K562 (cell line): ENCODE results near the gene PRR23B. TPM values are rescaled to one million over a fixed set of nuclear protein-coding genes. Genes with fewer than 3 reads are reported as not detected.

Source experiments
- ATAC-seq: fragments of 200-7000 bp; cut with Tn5 transposase; 3 replicates; pipeline ENCODE4 v1.9.1; 2020; ENCODE audit warnings: moderate library complexity
- BruUV-seq: library from RNA; stranded (reverse); fragments of 400-500 nt; replicated peaks from 2 replicates; lab custom pipeline; 2021; lab: Mats Ljungman, UMichigan
- CTCF ChIA-PET: fragments of 300-600 bp; formaldehyde crosslinking; extraction: SDS; loops from one replicate; lab custom pipeline; 2021; ENCODE audit warnings: low intra/inter-chr PET ratio; lab: Yijun Ruan, JAX
- POLR2A ChIA-PET: fragments of 300-600, 350-650 bp; sonication (Branson Sonifier 250); formaldehyde crosslinking; extraction: SDS; loops from one replicate; lab custom pipeline; 2021; ENCODE audit warnings: antibody characterized with exemption, inconsistent platforms; lab: Yijun Ruan, JAX
- DNase-seq, 4 experiments: peaks; one replicate each; pipeline versions ENCODE4 v3.0.0 to v3.0.0-alpha.2; 2011 to 2018; ENCODE audit warnings: low spot score in 3 of 4, mixed read lengths in 3 of 4; ENCODE audit errors: extremely low read depth in 1 of 4
- FAIRE-seq: peaks from 2 replicates; lab custom pipeline; 2011; peaks lifted over from hg19 to GRCh38; lab: Jason Lieb, UNC
- H2AFZ ChIP-seq: 2 replicates; pipeline ENCODE4 v1.6.0; 2011; ENCODE audit warnings: low read depth, low read length, control low read depth, inconsistent platforms
- H3K27ac ChIP-seq: fragments of 200-600 bp; 3 replicates; pipeline ENCODE4 v1.8.0; 2011; ENCODE audit warnings: low read depth, mild to moderate bottlenecking, control low read depth, inconsistent platforms, low read length, moderate library complexity, mixed read lengths; ENCODE audit errors: extremely low read depth
- H3K27me3 ChIP-seq, 2 experiments: fragments of 300-600 bp in 1 of 2; 2 replicates in 1 of 2; 3 replicates in 1 of 2; pipeline versions ENCODE4 v1.6.0 to v1.8.0; 2011; ENCODE audit warnings: inconsistent platforms in 2 of 2, low read length in 2 of 2, mild to moderate bottlenecking in 1 of 2, mixed read lengths in 1 of 2, moderate library complexity in 1 of 2; ENCODE audit not compliant: control insufficient read depth in 2 of 2, insufficient read depth in 2 of 2
- H3K36me3 ChIP-seq: fragments of 300-600 bp; 3 replicates; pipeline ENCODE4 v1.8.0; 2011; ENCODE audit warnings: mild to moderate bottlenecking, low read length, inconsistent platforms; ENCODE audit not compliant: control insufficient read depth, insufficient read depth
- H3K4me1 ChIP-seq, 2 experiments: fragments of 200-600 bp in 1 of 2; replicated peaks in 1 of 2; 2 replicates in 1 of 2; 3 replicates in 1 of 2; pipeline versions ENCODE4 v1.5.1 to v1.8.0; 2011; ENCODE audit warnings: inconsistent platforms in 2 of 2, low read length in 2 of 2, mild to moderate bottlenecking in 1 of 2, mixed read lengths in 1 of 2, moderate library complexity in 1 of 2; ENCODE audit not compliant: control insufficient read depth in 2 of 2, insufficient read depth in 2 of 2
- H3K4me2 ChIP-seq: 2 replicates; pipeline ENCODE4 v1.6.1; 2011; ENCODE audit warnings: low read length, control low read depth, inconsistent platforms, mixed read lengths; ENCODE audit not compliant: insufficient read depth
- H3K4me3 ChIP-seq: fragments of 200-600 bp; sonication (generic), shearing (Covaris generic); 2 replicates; pipeline ENCODE4 v1.5.1; 2016; ENCODE audit warnings: control low read depth, inconsistent platforms
- H3K79me2 ChIP-seq: fragments of 200-600 bp; 3 replicates; pipeline ENCODE4 v1.8.0; 2011; ENCODE audit warnings: low read length, inconsistent platforms; ENCODE audit not compliant: control insufficient read depth, insufficient read depth
- H3K9ac ChIP-seq, 2 experiments: 2 replicates each; pipeline versions ENCODE4 v1.6.0 to v1.6.1; 2011; ENCODE audit warnings: low read depth in 2 of 2, low read length in 2 of 2, control low read depth in 1 of 2, inconsistent platforms in 1 of 2, mild to moderate bottlenecking in 1 of 2, mixed read lengths in 1 of 2; ENCODE audit not compliant: insufficient read depth in 1 of 2
- H3K9me1 ChIP-seq: one replicate; pipeline ENCODE4 v1.6.0; 2011; ENCODE audit warnings: inconsistent platforms, mild to moderate bottlenecking, low read length, moderate library complexity; ENCODE audit not compliant: control insufficient read depth, insufficient read depth
- H3K9me3 ChIP-seq: replicated peaks from 2 replicates; pipeline ENCODE4 v1.5.1; 2011; ENCODE audit warnings: low read depth, low read length, inconsistent platforms; ENCODE audit not compliant: control insufficient read depth, insufficient read depth
- H4K20me1 ChIP-seq: replicated peaks from 2 replicates; pipeline ENCODE4 v1.6.1; 2011; ENCODE audit warnings: low read length, inconsistent platforms, mixed read lengths; ENCODE audit not compliant: control insufficient read depth, insufficient read depth
- ARID4B ChIP-seq: sonication (generic); formaldehyde crosslinking; IDR thresholded peaks from 2 replicates; pipeline ENCODE4 v1.8.0; 2022; ENCODE audit warnings: mild to moderate bottlenecking, missing genetic modification reagents
- BMI1 ChIP-seq: fragments of 150-350 bp; IDR thresholded peaks from 2 replicates; pipeline ENCODE4 v1.6.1; 2014; ENCODE audit warnings: low read length
- C11orf30 ChIP-seq: fragments of 450-650 bp; IDR thresholded peaks from 2 replicates; pipeline ENCODE4 v1.6.1; 2016; ENCODE audit warnings: low read depth, mild to moderate bottlenecking
- EGR1 ChIP-seq: fragments of 450-650 bp; conservative IDR thresholded peaks from 2 replicates; pipeline ENCODE4 v1.6.1; 2017; ENCODE audit warnings: mild to moderate bottlenecking
- KDM2B ChIP-seq: fragments of 250-450 bp; sonication (Bioruptor Pico); IDR thresholded peaks from 2 replicates; pipeline ENCODE4 v1.8.0; 2021; ENCODE audit warnings: mild to moderate bottlenecking, moderate library complexity
- SNAPC5 ChIP-seq: fragments of 250-450 bp; sonication (Bioruptor Pico); IDR thresholded peaks from 2 replicates; pipeline ENCODE4 v1.8.0; 2021; ENCODE audit warnings: moderate library complexity, mild to moderate bottlenecking, inconsistent platforms
- ZBTB17 ChIP-seq: fragments of 450-650 bp; formaldehyde crosslinking; IDR thresholded peaks from 2 replicates; pipeline ENCODE4 v1.4.0; 2020; ENCODE audit warnings: mild to moderate bottlenecking
- ZC3H4 ChIP-seq: sonication (generic); formaldehyde crosslinking; IDR thresholded peaks from 2 replicates; pipeline ENCODE4 v1.9.0; 2021; ENCODE audit warnings: missing genetic modification reagents, borderline replicate concordance
- ZKSCAN1 ChIP-seq: fragments of 150-350 bp; IDR thresholded peaks from 2 replicates; pipeline ENCODE4 v1.6.1; 2016; ENCODE audit warnings: low read depth, low read length
- ZNF184 ChIP-seq: sonication (generic); formaldehyde crosslinking; IDR thresholded peaks from 2 replicates; pipeline ENCODE4 v1.5.0; 2020; ENCODE audit warnings: missing genetic modification reagents
- ZNF311 ChIP-seq: fragments of 250-450 bp; sonication (Bioruptor Pico); IDR thresholded peaks from 2 replicates; pipeline ENCODE4 v1.4.0; 2020; ENCODE audit warnings: mild to moderate bottlenecking, moderate library complexity
- ZNF384 ChIP-seq: IDR thresholded peaks from 2 replicates; pipeline ENCODE4 v1.6.1; 2012; ENCODE audit warnings: low read depth, low read length, improper control_type of control experiment
- ZNF449 ChIP-seq: fragments of 250-450 bp; sonication (Bioruptor Pico); IDR thresholded peaks from 2 replicates; pipeline ENCODE4 v1.8.0; 2022; ENCODE audit warnings: moderate library complexity, mild to moderate bottlenecking, inconsistent platforms
- ZNF586 ChIP-seq: fragments of 450-650 bp; formaldehyde crosslinking; conservative IDR thresholded peaks from 2 replicates; pipeline ENCODE4 v1.4.0; 2020; ENCODE audit warnings: mild to moderate bottlenecking, moderate library complexity
- ZNF644 ChIP-seq: fragments of 200-800 bp; sonication (Bioruptor generic); IDR thresholded peaks from 2 replicates; pipeline ENCODE4 v1.6.1; 2016; ENCODE audit warnings: low read depth, missing genetic modification characterization, missing compliant biosample characterization
- ZNF785 ChIP-seq: fragments of 250-450 bp; sonication (Bioruptor Pico); IDR thresholded peaks from 2 replicates; pipeline ENCODE4 v1.4.0; 2020; ENCODE audit warnings: mild to moderate bottlenecking
- WGBS: fragments of 100-300 bp; shearing (Covaris generic); methylation state at CpG from one replicate; pipeline ENCODE4 v1.1.6; 2016; ENCODE audit warnings: low coverage, mixed read lengths; ENCODE audit not compliant: insufficient coverage; ENCODE audit errors: missing lambda C conversion rate; 5-methylcytosine and 5-hydroxymethylcytosine counted together
- in situ Hi-C: fragments of 300-500 bp; cut with MboI; formaldehyde crosslinking; loops from 4 replicates; pipeline ENCODE4 v1.15.0; 2018; ENCODE audit warnings: inconsistent platforms, mixed read lengths
- intact Hi-C: fragments of 100-400 bp; cut with micrococcal nuclease; formaldehyde crosslinking; loops from 2 replicates; pipeline ENCODE4 v1.14.2; 2022
- polyA plus RNA-seq, 8 experiments: library from polyadenylated mRNA; depleted of rRNA in 4 of 8; stranded (reverse) in 5 of 8; unstranded in 3 of 8; fragments of >200 nt; fragmentation: Nextera tagmentation in 2 of 8; fragmentation: Illumina TruSeq in 1 of 8; extraction: Ambion mirVana in 2 of 8; extraction: Trizol in 1 of 8; gene quantifications; 2 replicates each; pipeline versions ENCODE4 v1.2.1 to v1.2.3, GENCODE V29; 2011 to 2014; ENCODE audit warnings: inconsistent platforms in 1 of 8, missing spikeins in 1 of 8
- total RNA-seq, 7 experiments: library from RNA; depleted of rRNA in 6 of 7; stranded (reverse); fragments of >200 nt in 6 of 7; fragmentation: Illumina TruSeq in 2 of 7; extraction: Trizol in 2 of 7; gene quantifications; 2 replicates each; pipeline versions ENCODE4 v1.2.1 to v1.2.3, GENCODE V29; 2011 to 2021; ENCODE audit warnings: low replicate concordance in 1 of 7

PRR23B gene
- total and polyA plus RNA-seq, 9 of the 15 experiments (the other 6 are each of a cell fraction or from before 2014, with no cell fraction given), result not detected

DNA sequence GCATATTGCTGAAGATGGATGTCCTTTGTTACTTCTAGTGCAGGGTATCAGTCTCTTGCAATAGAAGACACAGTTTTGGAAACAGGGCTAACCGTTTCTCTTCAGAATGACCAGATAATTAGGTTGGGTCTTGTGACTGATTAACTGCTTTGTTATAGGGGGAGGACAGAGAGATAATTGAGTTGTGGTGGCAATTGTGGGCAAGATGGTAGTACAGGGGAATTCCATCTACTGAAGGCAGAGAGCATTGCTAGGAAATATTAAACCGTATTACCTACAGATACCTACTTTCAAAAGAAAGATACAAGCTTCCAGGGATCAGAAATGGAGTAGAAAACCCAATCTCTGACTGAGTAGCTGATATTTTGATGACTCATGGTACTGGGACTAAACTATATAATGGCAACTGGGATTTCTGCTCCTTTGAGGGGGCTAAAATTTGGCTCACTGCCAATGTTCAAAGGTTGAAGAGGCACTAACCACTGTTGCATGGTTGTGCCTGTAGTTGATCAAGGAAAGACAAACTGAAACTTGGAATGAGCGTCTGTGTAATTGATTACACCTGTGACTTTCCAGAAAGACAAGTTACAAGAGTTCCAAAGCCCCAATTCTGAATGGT is 4.2 kb downstream of the PRR23B start (continued):
- TF ChIP-seq ZNF184 (CRISPR knock-in tag) (no peak), EGR1 (0 out of 2 replicates have a peak, but pooled peaks have one; percentile 35), SNAPC5 (CRISPR knock-in tag) (no peak), ZNF449 (CRISPR knock-in tag) (no peak), BMI1 (no peak), KDM2B (CRISPR knock-in tag) (no peak), C11orf30 (peak; percentile 77), ZNF311 (CRISPR knock-in tag) (no peak)

GRCh38 chr3:139006051-139006716 is 14.5 kb downstream of the PRR23B start, which contains the start of gene PRR23A:
PRR23A (minus strand) TSS chr3:139006268; CDS start chr3:139006268, 0 bp downstream.
- Histone ChIP-seq H2AFZ (no peak within 1 kb of the TSS), H3K4me1 (peaks cover 0 to 4% of the 10 kb centered on the region in 2 experiments; a peak in 1 of 5 replicates), H3K36me3 (no peaks in the 10 kb centered on the region), H3K4me3 (no peak within 1 kb of the TSS), H3K9ac (no peak within 1 kb of the TSS), H3K9me1 (no peaks in the 10 kb centered on the region), H3K9me3 (no peaks in the 10 kb centered on the region), H3K27me3 (no peaks in the 10 kb centered on the region), H3K4me2 (no peak within 1 kb of the TSS), H3K79me2 (no peaks in the 10 kb centered on the region), H3K27ac (no peak within 1 kb of the TSS), H4K20me1 (no peaks in the 10 kb centered on the region)
- FAIRE-seq (no peak), DNase-seq (no peak), ATAC-seq (no peak)
- intact Hi-C loops (no loop called here), in situ Hi-C loops (no loop called here)
- 74% methylated on average over 25 of the region's 60 CpGs for WGBS
- no TSS peak for BruUV-seq
- CTCF ChIA-PET, result no interaction called here
- POLR2A ChIA-PET, result no interaction called here
- TF ChIP-seq ZC3H4 (no peak), ZNF785 (CRISPR knock-in tag) (no peak), ZNF384 (no peak), ZNF311 (CRISPR knock-in tag) (no peak), ZBTB17 (CRISPR knock-in tag) (no peak), ZNF586 (CRISPR knock-in tag) (no peak), ZNF644 (no peak), ZKSCAN1 (no peak), ARID4B (CRISPR knock-in tag) (no peak)
